ENCODE data around the gene UFM1.
"Not testable (repeated sequence)": the region's sequence is repeated elsewhere in the genome, so short reads cannot be mapped to it uniquely, and the experiment has no call there.

The UFM1 gene

DNA sequence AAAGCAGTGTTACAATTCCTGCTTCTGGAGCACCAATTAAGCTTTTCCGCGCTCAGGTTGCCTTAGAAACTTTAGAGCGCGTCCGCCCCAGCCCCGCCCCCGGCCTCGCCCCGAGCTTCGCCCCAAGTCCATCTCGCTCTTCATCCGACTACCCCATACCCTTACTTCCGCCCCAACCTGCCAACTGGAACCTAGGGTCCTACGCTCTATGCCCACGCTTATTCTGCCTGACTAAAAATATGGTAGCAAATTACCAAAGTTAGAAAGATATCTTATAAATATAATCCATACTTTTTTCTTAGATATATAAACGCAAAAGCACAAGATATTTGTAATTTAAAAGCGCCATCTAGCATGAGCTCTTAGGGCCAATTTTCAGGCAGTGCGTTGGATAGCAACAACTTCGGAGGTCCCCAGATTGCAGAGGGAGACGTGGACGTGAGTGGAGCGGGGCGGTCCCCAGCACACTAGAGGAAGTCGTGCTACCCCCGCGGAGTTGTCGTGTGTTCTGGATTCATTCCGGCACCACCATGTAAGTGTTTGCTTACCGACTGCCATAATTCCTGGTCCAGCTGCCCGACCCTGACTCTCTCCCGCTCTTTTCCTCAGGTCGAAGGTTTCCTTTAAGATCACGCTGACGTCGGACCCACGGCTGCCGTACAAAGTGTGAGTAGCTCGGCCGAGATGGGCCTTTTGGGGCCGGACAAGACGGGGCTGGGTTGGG lies at the start of gene UFM1:
TSS of gene UFM1 (plus strand) at position 462 of the 724 bp plus-strand sequence. CDS start at position 531, 69 bp downstream.
- H3K27ac Mint-ChIP-seq: peak within 1 kb of the TSS; percentile 96 to 97
- DNase-seq (peak; percentile 78 to 86), ATAC-seq (peak; percentile 94)
- H3K4me3 Mint-ChIP-seq: peak within 1 kb of the TSS; percentile 88 to 90
- no peaks in the 10 kb centered on the region for H3K9me3 Mint-ChIP-seq
- peaks cover 27% of the 10 kb centered on the region for H3K4me1 Mint-ChIP-seq
- H3K27me3 Mint-ChIP-seq: no peaks in the 10 kb centered on the region

DNA sequence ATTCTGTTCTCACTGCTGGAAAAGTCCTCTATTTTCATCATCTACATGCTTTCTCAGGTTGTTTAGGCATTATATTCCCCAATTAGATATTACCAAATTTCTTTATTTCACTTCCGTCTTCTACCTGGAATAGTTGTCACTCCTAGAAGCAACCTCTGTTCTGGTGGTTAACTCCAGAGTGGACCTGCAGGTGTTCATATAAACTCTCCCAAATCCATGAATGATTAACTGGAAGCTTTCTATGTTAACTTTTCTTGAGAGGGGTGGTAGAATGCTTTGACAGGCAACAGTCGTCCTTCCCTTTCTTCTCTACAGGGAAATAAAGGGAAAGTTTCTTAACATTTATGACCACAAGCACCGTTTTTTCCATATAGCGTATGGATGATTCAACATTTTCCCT lies 48.4 kb upstream of the UFM1 start:
- H3K4me3 Mint-ChIP-seq: no peak overlapping the region
- H3K27me3 Mint-ChIP-seq: no peaks in the 10 kb centered on the region
- H3K9me3 Mint-ChIP-seq: peaks cover 0 to 7% of the 10 kb centered on the region in 2 donors
- DNase-seq: no peak
- ATAC-seq: no peak
- H3K27ac Mint-ChIP-seq: no peak overlapping the region
- H3K4me1 Mint-ChIP-seq: no peaks in the 10 kb centered on the region

DNA sequence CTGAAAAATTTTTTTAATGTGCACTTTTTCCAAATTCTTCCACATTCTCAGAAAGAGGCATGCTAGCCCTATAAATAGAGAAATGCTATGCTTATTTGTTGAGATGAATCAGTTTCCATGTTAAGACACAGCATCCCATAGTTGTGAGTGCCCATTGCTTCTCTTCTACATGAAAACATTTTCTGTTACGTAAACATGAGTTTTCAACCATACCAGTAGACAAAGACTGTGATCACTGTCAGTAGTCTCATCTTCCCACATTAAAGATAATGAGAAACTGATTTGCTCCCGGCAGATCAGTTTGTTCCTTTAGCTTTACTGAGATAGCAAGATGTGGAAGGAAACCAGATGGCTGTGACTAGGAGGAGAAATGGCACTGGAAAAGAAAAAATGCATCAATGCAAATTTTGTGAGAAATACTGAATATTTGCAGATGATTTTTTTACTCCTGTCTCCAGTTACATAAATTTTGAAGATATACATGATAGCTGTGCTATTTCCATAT lies 45.8 kb upstream of the UFM1 start:
- no peaks in the 10 kb centered on the region for H3K4me1 Mint-ChIP-seq

DNA sequence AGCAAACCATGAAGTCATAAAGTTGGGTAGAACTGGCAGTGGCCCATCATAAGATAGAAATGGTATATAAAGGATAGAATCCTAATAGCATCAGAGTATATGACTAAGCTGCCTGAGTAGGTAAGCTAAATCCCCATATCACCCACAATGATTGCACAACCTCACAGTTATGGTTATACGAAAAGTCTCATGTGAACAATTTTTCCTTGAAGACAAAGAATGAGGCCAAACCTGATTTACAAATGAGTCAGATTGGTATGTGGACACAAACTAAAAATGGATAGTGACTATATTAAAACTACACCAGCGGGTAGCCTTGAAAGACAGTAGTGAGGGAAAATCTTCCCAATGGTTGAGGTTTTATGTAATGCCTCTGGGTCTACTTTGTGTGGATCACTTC lies 40.9 kb upstream of the UFM1 start:
- no peak overlapping the region for H3K27ac Mint-ChIP-seq
- H3K4me3 Mint-ChIP-seq: no peak overlapping the region
- H3K9me3 Mint-ChIP-seq: peaks cover 11 to 13% of the 10 kb centered on the region in 2 donors
- ATAC-seq: no peak
- H3K4me1 Mint-ChIP-seq: no peaks in the 10 kb centered on the region
- no peak for DNase-seq
- H3K27me3 Mint-ChIP-seq: no peaks in the 10 kb centered on the region

More for the DNA sequence above, 45.8 kb upstream of the UFM1 start:
- peaks cover 0 to 7% of the 10 kb centered on the region in 2 donors for H3K9me3 Mint-ChIP-seq
- no peak for DNase-seq
- H3K4me3 Mint-ChIP-seq: no peak overlapping the region
- no peak for ATAC-seq
- H3K27me3 Mint-ChIP-seq: no peaks in the 10 kb centered on the region
- H3K27ac Mint-ChIP-seq: peak overlapping the region in 1 of 2 donors; percentile 17

DNA sequence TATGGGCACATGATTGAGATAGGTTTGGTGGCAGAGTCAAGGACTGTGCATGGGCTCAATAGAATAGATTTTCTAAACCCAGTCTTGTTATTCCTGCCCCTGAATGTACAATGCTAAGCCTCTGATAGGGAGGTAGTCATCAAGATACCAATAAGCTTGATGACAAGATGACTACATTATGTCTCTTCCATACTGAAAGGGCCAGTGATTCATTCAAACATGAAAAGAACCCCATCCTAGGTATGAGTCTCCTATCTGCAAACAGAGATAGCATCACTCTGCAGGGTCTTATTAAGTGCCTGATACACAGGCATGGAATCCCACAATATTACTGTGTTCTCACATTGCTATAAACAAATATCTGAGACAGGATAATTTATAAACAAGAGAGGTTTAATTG lies 40.3 kb upstream of the UFM1 start:
- Mint-ChIP-seq H3K9me3 (peaks cover 11 to 13% of the 10 kb centered on the region in 2 donors), H3K4me3 (no peak overlapping the region), H3K4me1 (no peaks in the 10 kb centered on the region), H3K27ac (no peak overlapping the region), H3K27me3 (no peaks in the 10 kb centered on the region)
- no peak for DNase-seq
- no peak for ATAC-seq

DNA sequence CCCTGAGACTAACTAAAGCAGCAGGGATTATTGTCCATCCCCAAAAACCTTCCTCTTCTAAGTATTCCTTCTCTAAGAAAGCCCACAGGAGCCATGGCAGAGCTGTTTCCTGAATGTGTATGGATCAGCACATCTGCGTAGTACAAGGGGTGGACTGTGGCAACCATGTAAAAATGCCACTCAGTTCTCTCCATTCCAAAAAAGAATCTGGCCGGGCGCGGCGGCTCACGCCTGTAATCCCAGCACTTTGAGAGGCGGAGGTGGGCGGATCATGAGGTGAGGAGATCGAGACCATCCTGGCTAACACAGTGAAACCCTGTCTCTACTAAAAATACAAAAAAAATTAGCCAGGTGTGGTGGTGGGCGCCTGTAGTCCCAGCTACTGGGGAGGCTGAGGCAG lies 38.5 kb upstream of the UFM1 start:
- ATAC-seq, DNase-seq, H3K4me3 Mint-ChIP-seq, H3K27me3 Mint-ChIP-seq, H3K4me1 Mint-ChIP-seq, H3K27ac Mint-ChIP-seq: not testable (repeated sequence)
- peaks cover 4 to 13% of the 10 kb centered on the region in 2 donors for H3K9me3 Mint-ChIP-seq

DNA sequence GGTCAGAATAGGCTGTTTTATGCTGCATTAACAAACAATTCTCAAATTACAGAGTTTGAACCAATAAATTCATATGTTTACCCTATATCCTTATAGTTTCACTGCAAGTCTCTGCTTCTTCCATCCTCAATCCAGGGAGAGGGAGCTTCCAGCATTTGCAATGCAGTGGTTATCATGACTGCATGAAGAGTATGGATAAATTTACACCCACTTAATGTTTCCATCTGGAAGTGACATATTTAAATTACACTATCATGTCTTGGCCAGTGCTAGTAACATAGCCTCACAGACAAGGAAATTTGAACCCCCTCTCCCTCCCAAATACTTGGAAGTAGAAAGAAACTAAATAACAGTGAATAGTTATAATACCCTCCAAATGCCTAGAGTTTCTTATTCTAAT lies 33.5 kb upstream of the UFM1 start:
- Mint-ChIP-seq H3K4me3 (no peak overlapping the region), H3K9me3 (peaks cover 0 to 9% of the 10 kb centered on the region in 2 donors), H3K4me1 (no peaks in the 10 kb centered on the region), H3K27me3 (no peaks in the 10 kb centered on the region), H3K27ac (no peak overlapping the region)
- ATAC-seq (no peak), DNase-seq (no peak)

DNA sequence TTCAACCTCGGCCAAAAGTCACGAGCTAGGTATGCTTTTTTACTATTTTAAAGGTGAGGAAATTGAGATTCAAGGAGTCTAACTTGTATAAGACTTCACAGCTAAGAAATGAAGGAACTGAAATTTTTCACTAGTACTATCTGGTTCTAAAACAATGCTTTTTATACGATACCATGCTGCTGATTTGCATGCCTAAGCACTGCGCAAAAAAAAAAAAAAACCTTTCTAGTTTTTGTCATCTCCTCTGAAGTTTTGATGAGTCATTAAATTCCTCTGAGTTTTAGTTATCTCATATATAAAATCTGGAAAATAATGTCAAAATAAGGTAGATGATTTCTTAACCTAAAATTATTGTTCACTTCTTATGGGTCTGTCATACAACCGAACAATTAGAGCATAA lies 28.0 kb upstream of the UFM1 start:
- Mint-ChIP-seq H3K4me1 (no peaks in the 10 kb centered on the region), H3K9me3 (peaks cover 0 to 9% of the 10 kb centered on the region in 2 donors), H3K27me3 (peaks cover 6% of the 10 kb centered on the region), H3K27ac (no peak overlapping the region), H3K4me3 (no peak overlapping the region)
- ATAC-seq (no peak), DNase-seq (no peak)

DNA sequence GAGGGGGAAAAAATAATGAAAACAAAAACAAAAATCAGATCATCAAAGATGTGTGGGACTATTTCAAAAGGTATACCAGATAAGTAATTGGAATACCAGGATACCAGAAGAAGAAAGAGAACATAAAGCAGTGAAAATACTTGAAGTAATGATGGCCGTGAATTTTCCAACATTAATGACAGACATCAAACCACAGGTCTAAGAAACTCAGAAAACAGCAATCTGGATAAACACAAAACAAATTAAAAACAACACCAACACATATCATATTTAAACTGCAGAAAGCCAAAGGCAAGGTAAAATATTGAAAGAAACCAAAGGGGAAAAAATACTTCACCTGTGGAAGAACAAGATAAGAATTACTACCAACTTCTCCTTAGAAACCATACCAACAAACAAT lies 24.2 kb upstream of the UFM1 start:
- Mint-ChIP-seq H3K4me1 (no peaks in the 10 kb centered on the region), H3K4me3 (no peak overlapping the region)

DNA sequence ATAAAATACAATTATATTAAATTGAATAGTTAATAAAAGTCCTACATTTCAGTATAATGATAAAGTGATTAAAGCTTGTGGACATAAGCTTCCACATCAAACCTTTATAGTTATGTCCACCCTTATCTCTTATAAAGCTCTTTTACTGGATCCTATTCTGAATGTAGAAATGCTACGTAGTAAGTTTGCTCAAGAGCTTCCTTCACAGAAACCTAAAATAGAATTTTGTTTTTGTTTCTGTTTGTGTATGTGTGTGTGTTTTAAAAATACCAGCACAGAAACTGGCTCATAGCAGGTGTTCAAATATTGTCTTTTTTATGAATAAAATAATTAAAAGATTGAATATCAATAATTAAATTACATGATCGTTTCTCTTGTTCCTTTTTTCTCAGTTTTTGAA lies 21.0 kb upstream of the UFM1 start:
- DNase-seq: no peak
- Mint-ChIP-seq H3K27ac (no peak overlapping the region), H3K4me3 (no peak overlapping the region), H3K27me3 (peaks cover 6% of the 10 kb centered on the region), H3K4me1 (no peaks in the 10 kb centered on the region), H3K9me3 (no peaks in the 10 kb centered on the region)
- ATAC-seq: no peak

More for the DNA sequence above, 24.2 kb upstream of the UFM1 start:
- no peak for DNase-seq
- Mint-ChIP-seq H3K27ac (no peak overlapping the region), H3K9me3 (no peaks in the 10 kb centered on the region), H3K27me3 (peaks cover 6% of the 10 kb centered on the region)
- ATAC-seq: no peak

DNA sequence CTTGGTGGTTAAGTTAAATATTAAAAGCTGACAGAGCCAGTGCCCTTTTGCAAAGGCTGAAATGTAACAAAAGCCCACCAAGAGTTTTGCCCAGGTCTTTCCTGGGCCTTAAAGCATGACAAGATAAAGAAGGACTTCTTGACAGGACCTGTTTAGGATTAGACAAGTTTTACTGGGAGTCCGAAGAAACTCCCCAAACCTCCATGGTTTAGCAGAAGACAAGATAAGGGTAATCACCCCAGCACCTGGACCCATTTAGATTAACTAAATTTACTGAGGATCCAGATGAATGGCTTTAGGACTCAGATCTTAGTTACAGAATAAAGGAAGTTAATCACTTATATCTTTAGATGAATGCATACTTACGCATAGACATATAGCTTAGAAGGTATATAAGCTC lies 14.8 kb upstream of the UFM1 start:
- Mint-ChIP-seq H3K27ac (no peak overlapping the region), H3K4me1 (no peaks in the 10 kb centered on the region), H3K27me3 (no peaks in the 10 kb centered on the region), H3K4me3 (no peak overlapping the region), H3K9me3 (no peaks in the 10 kb centered on the region)
- DNase-seq: no peak
- no peak for ATAC-seq

DNA sequence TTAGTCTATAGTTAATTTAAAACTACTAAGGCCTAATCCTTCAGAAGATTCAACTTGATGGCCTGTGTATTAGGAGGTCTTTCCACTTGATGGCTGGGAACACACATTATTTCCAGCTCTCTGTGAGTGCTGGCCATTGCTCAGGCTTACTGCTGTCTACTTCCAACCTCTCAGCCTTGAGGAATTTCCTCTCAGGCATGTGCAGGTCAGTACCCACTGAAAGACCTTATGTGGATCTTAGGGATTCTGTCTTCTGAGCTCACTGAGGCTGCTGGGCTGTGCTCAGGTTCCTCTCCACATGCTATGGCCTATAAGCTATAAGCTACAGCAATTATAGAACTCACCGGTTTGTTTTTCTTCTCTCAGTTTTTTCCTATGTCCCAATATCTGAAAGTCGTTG lies 11.6 kb upstream of the UFM1 start:
- no peak for ATAC-seq
- H3K4me3 Mint-ChIP-seq: no peak overlapping the region
- H3K4me1 Mint-ChIP-seq: no peaks in the 10 kb centered on the region
- H3K9me3 Mint-ChIP-seq: no peaks in the 10 kb centered on the region
- H3K27ac Mint-ChIP-seq: peak overlapping the region in 1 of 2 donors; percentile 46
- H3K27me3 Mint-ChIP-seq: no peaks in the 10 kb centered on the region
- DNase-seq: no peak

DNA sequence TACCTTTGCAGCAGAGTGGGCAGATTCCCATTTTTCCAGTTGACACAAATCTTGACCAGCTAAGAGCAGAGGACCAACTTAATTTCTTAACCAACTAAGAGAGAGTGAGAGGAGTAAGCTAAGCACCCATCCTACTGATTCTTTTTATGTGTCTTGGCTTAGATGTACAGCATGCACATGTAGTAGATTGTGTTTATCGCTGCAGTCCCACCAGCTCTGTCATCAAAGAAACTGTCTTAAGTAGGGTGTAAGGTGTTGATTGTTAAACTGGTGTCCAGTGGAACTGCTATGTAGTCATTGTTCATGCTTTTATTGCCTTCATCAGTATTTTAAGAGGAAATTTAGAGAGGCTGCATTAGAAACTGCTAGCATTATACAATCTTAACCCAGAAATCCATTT lies 9.0 kb upstream of the UFM1 start:
- Mint-ChIP-seq H3K27me3 (no peaks in the 10 kb centered on the region), H3K4me3 (no peak overlapping the region), H3K27ac (no peak overlapping the region), H3K9me3 (no peaks in the 10 kb centered on the region), H3K4me1 (no peaks in the 10 kb centered on the region)
- ATAC-seq (no peak), DNase-seq (no peak)

DNA sequence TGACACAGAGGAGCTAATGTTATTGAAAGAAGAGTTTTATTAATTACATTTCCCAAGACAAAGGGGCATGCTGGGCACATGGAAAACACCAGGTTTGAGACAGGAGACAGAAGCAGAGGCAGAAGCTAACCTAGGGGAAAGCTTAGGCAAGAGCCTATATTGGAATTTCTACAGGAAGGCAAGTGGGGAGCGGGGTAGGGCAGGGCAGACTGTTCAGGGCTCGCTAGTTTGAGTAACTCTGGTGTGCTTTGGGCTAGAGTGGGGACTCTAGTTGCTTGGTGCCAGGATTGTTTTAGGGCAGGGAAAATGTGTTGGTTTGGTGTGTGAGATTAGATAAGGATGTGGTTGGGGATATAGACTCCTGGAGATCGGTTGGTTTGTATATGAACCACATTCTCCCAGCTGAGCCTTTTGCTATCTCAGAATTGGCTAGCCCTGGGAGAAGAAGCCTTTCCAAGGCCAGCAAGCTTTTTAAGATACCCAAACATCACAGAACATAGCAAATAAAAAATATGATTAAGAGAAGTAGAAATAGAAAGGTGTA lies 8.4 kb upstream of the UFM1 start:
- Mint-ChIP-seq H3K4me3 (no peak overlapping the region), H3K4me1 (no peaks in the 10 kb centered on the region), H3K27ac (no peak overlapping the region), H3K9me3 (no peaks in the 10 kb centered on the region), H3K27me3 (no peaks in the 10 kb centered on the region)
- ATAC-seq (no peak), DNase-seq (no peak)

DNA sequence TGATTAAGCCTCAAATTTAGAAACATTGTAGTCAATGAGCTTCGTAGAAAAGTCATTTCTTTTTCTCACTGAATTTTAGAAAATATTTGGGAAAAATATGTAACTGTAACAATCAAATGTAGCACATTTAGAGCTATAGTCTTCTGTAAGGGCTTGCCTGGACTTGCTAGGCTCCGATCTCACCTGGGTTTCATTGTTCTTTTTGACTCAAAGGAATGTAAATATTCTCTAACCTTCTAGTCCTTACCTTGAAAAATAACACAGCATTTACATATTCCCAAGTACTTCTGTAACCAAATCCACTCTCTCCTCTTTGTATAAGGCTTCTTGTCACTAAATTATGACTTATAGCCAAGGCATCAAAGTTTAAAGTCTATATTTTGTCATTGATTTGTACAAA lies 2.9 kb upstream of the UFM1 start:
- Mint-ChIP-seq H3K9me3 (no peaks in the 10 kb centered on the region), H3K4me3 (no peak overlapping the region), H3K27ac (peak overlapping the region in 1 of 2 donors; percentile 4), H3K27me3 (no peaks in the 10 kb centered on the region), H3K4me1 (peaks cover 22% of the 10 kb centered on the region)
- ATAC-seq (no peak), DNase-seq (no peak)

DNA sequence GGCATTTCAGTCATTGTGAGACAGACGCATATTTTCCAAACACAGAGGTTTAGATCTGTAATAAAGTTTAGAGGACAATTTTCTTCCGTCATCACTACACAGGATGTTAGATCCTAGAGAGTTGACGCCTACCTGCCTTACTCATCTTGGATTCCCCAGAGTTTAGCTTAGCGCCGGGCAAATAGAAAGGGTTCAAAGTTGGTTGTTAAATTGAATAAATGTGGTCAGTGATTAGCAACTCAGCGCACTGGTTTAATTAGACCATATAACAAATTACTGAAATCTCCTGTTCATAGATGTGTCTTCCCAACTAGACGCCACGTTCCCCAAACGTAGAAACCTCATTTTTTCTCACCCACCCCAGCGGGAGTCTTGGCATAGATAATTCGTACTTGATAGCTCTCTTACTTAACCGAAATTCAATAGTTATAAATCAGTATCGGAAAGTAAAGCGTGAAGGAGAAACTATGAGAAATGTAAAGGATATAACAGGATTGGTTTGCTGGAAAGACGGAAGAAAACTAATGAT lies 726 bp upstream of the UFM1 start:
- DNase-seq (peak; percentile 5 to 31), ATAC-seq (peak; percentile 75)
- H3K27ac Mint-ChIP-seq: peak overlapping the region; percentile 96 to 97
- no peaks in the 10 kb centered on the region for H3K9me3 Mint-ChIP-seq
- peaks cover 27% of the 10 kb centered on the region for H3K4me1 Mint-ChIP-seq
- H3K4me3 Mint-ChIP-seq: peak overlapping the region; percentile 78 to 90
- H3K27me3 Mint-ChIP-seq: no peaks in the 10 kb centered on the region
